ENCODE data around the gene ZRANB3. TPM values are rescaled to one million over a fixed set of nuclear protein-coding genes. Genes with fewer than 3 reads are reported as not detected.

ZRANB3 gene
- total RNA-seq, 1 experiment from 2014 or later, result 11.3 TPM

DNA sequence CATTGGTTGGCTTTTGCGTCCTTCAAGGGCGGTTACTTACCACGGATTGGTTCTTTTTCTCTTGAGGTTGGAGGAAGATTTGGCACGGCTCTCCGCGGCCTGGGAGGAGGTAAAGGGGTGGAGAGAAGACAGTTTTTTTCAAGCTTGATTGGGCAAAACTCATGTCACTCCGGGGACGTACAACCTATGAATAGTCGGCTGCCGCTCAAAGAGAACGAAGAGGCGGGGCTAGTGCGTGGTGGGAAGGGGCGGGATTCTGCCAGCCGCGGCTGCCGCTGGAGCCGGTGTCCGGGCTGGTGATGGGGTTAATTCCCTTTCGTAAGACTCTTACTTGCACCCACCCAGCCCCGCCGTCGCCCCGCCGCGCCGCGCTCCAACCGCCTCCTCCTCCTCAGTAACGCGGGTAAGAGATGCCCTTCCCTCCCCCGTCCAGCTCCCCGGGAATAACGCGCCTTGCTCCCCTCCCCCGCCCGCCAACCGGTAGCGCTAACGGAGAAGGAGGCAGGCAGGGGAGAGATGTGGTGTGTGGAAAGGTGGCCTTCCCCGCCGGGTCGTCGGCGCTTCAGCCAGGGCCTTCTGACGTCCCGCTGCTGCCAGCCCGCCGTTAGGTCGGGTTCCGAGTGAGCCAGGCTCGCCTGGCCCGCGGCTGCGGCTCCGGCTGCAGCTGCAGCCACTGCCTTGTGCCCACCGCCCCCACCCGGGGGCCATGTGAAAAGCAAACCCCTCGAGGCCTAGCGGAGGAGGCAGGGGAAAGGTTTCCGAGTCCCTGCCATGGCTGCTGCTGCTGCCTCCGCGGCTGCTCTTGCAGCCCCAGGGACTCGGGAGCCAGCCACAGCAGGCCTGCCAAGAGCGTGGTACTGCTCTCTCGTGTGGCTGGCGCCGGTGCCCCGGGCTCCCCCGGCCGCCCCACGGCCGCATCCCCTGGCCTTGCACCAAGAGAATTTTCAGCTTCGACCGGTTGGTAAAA lies 496 bp upstream of the ZRANB3 start, which contains the start of gene R3HDM1:
Gene R3HDM1 (plus strand): TSS at position 254 of the 967 bp plus-strand sequence. CDS start 73,362 bp downstream, outside the sequence.
- Histone ChIP-seq H4K20me1 (ENCODE audit: insufficient read depth) (no peaks in the 10 kb centered on the region), H3K4me2 (peak within 1 kb of the TSS; percentile 96), H3K9me3 (ENCODE audit: insufficient read depth, low read depth) (no peaks in the 10 kb centered on the region), H3K27ac (peak within 1 kb of the TSS; percentile 73), H3K9me2 (ENCODE audit: insufficient read depth) (no peaks in the 10 kb centered on the region), H3K27me3 (ENCODE audit: insufficient read depth, low read depth) (no peaks in the 10 kb centered on the region), H3K79me2 (ENCODE audit: low read depth) (peaks cover 68% of the 10 kb centered on the region), H2AFZ (peak within 1 kb of the TSS; percentile 99), H3K4me1 (replicated peaks; ENCODE audit: insufficient read depth) (peaks cover 14% of the 10 kb centered on the region), H3K4me3 (peak within 1 kb of the TSS; percentile 60), H3K36me3 (ENCODE audit: low read depth) (no peaks in the 10 kb centered on the region), H3F3A (ENCODE audit: insufficient read depth, low read depth) (peaks cover 6% of the 10 kb centered on the region)
- CTCF ChIA-PET, result no interaction called here
- DNase-seq, result peak; percentile 95 to 98
- BruUV-seq (replicated peaks), result TSS peak; percentile 47
- POLR2A ChIA-PET (ENCODE audit: unreplicated experiment), result interaction anchor here (0.5 to 0.7 kb wide), 4 partner anchors 68 to 598 kb away, joined by 3 to 6 read pairs (median 4); no protein-coding TSS in a partner anchor
- intact Hi-C loops (cut with micrococcal nuclease; ENCODE audit: unreplicated experiment), result loop anchor here (5.0 to 10.0 kb wide), 3 partner anchors 213 to 614 kb away; partner anchors contain the start of genes CCNT2, RAB3GAP1 and UBXN4
- TF ChIP-seq, protein P1, sequence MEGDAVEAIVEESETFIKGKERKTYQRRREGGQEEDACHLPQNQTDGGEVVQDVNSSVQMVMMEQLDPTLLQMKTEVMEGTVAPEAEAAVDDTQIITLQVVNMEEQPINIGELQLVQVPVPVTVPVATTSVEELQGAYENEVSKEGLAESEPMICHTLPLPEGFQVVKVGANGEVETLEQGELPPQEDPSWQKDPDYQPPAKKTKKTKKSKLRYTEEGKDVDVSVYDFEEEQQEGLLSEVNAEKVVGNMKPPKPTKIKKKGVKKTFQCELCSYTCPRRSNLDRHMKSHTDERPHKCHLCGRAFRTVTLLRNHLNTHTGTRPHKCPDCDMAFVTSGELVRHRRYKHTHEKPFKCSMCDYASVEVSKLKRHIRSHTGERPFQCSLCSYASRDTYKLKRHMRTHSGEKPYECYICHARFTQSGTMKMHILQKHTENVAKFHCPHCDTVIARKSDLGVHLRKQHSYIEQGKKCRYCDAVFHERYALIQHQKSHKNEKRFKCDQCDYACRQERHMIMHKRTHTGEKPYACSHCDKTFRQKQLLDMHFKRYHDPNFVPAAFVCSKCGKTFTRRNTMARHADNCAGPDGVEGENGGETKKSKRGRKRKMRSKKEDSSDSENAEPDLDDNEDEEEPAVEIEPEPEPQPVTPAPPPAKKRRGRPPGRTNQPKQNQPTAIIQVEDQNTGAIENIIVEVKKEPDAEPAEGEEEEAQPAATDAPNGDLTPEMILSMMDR (conservative IDR thresholded peaks at IDR 0.05), result no peak
- TF ChIP-seq EZH2 (IDR thresholded peaks at IDR 0.05; ENCODE audit: low read depth), result no peak

DNA sequence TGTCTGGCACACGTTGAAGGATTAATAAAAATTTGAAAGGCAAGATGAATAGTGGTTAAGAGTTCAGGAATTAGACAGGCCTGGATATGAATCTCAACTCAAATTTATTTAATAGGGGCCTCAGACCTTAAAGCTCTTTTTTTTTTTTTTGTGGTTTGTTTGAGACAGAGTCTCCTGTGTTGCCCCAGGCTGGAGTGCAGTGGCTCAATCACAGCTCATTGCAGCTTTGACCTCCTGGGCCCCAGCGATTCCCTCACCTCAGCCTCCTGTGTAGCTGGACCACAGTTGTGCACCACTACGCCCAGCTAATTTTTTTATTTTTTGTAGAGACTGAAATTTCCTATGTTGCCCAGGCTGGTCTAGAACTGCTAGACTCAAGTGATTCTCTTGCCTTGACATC lies 3.0 kb downstream of the ZRANB3 start:
- no peak overlapping the region for H2AFZ ChIP-seq
- POLR2A ChIA-PET (ENCODE audit: unreplicated experiment), result no interaction called here
- BruUV-seq (replicated peaks), result no TSS peak
- no peak overlapping the region for H3K4me2 ChIP-seq
- intact Hi-C loops (cut with micrococcal nuclease; ENCODE audit: unreplicated experiment), result no loop called here
- H3K9me3 ChIP-seq (ENCODE audit: insufficient read depth, low read depth), result peaks cover 3% of the 10 kb centered on the region; the same call in 1 of the 2 replicates
- no peak for TF ChIP-seq EZH2 (IDR thresholded peaks at IDR 0.05; ENCODE audit: low read depth)
- TF ChIP-seq, protein P1 (conservative IDR thresholded peaks at IDR 0.05), result no peak
- no peaks in the 10 kb centered on the region for H3K27me3 ChIP-seq (ENCODE audit: insufficient read depth, low read depth)
- no peaks in the 10 kb centered on the region; the same call in 1 of the 2 replicates for H3K36me3 ChIP-seq (ENCODE audit: low read depth)
- H3K9me2 ChIP-seq (ENCODE audit: insufficient read depth), result no peaks in the 10 kb centered on the region
- DNase-seq, result no peak
- no peaks in the 10 kb centered on the region for H4K20me1 ChIP-seq (ENCODE audit: insufficient read depth)
- peaks cover 36% of the 10 kb centered on the region for H3K79me2 ChIP-seq (ENCODE audit: low read depth)
- H3K27ac ChIP-seq, result no peak overlapping the region
- H3K4me3 ChIP-seq, result no peak overlapping the region
- CTCF ChIA-PET, result no interaction called here
- H3F3A ChIP-seq (ENCODE audit: insufficient read depth, low read depth), result peaks cover 6% of the 10 kb centered on the region
- H3K4me1 ChIP-seq (replicated peaks; ENCODE audit: insufficient read depth), result peaks cover 10% of the 10 kb centered on the region

DNA sequence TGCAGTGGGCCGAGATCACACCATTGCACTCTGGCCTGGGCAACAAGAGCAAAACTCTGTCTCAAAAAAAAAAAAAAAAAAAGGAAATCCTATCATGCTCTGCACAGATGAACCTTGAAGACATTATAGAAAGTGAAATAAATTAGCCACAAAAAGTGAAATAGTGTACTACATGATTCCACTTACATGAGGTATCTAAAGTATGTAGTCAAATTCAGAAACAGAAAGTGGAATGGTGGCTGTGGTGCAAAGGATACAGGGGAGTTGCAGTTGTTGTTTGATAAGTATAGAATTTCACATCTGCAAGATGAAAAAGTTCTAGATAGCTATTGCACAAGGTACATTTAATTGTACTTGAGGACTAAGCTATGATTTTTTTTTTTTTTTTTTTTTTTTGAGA lies 5.2 kb downstream of the ZRANB3 start:
- Histone ChIP-seq H3K9me2 (ENCODE audit: insufficient read depth) (no peaks in the 10 kb centered on the region), H3K27ac (no peak overlapping the region), H3K4me2 (no peak overlapping the region), H3K36me3 (ENCODE audit: low read depth) (peaks cover 7% of the 10 kb centered on the region; the same call in 1 of the 2 replicates), H3F3A (ENCODE audit: insufficient read depth, low read depth) (peaks cover 6% of the 10 kb centered on the region), H3K4me3 (no peak overlapping the region), H3K9me3 (ENCODE audit: insufficient read depth, low read depth) (peaks cover 15% of the 10 kb centered on the region), H3K79me2 (ENCODE audit: low read depth) (peaks cover 23% of the 10 kb centered on the region), H3K27me3 (ENCODE audit: insufficient read depth, low read depth) (no peaks in the 10 kb centered on the region), H2AFZ (no peak overlapping the region), H3K4me1 (replicated peaks; ENCODE audit: insufficient read depth) (0 out of 2 replicates have a peak, but pooled peaks cover 4% of the 10 kb centered on the region), H4K20me1 (ENCODE audit: insufficient read depth) (no peaks in the 10 kb centered on the region)
- CTCF ChIA-PET, result no interaction called here
- intact Hi-C loops (cut with micrococcal nuclease; ENCODE audit: unreplicated experiment), result no loop called here
- BruUV-seq (replicated peaks), result no TSS peak
- no peak for DNase-seq
- POLR2A ChIA-PET (ENCODE audit: unreplicated experiment), result no interaction called here
- TF ChIP-seq EZH2 (IDR thresholded peaks at IDR 0.05; ENCODE audit: low read depth), result no peak
- TF ChIP-seq, protein P1 (conservative IDR thresholded peaks at IDR 0.05), result no peak
